Hepatocyte (in vitro differentiated cells): ENCODE results near the gene PCLO.

Experiments
- EZH2 ChIP-seq: fragments of 200-600 bp; sonication (generic); IDR thresholded peaks from 2 replicates; pipeline ENCODE4 v1.6.1; 2016; ENCODE audit warnings: antibody characterized with exemption, mild to moderate bottlenecking, borderline replicate concordance
- EZH2phosphoT487 ChIP-seq: fragments of 200-600 bp; sonication (generic); IDR thresholded peaks from one replicate; pipeline ENCODE4 v1.6.1; 2018; ENCODE audit warnings: antibody characterized with exemption, mild to moderate bottlenecking, low read depth, moderate library complexity; ENCODE audit not compliant: unreplicated experiment, severe bottlenecking
- TF ChIP-seq, protein P1 (sequence below): fragments of 200-600 bp; sonication (generic); IDR thresholded peaks from 2 replicates; pipeline ENCODE4 v1.5.1; 2016; ENCODE audit warnings: antibody characterized with exemption, mild to moderate bottlenecking; ENCODE audit not compliant: poor library complexity

- TF ChIP-seq, protein P1, sequence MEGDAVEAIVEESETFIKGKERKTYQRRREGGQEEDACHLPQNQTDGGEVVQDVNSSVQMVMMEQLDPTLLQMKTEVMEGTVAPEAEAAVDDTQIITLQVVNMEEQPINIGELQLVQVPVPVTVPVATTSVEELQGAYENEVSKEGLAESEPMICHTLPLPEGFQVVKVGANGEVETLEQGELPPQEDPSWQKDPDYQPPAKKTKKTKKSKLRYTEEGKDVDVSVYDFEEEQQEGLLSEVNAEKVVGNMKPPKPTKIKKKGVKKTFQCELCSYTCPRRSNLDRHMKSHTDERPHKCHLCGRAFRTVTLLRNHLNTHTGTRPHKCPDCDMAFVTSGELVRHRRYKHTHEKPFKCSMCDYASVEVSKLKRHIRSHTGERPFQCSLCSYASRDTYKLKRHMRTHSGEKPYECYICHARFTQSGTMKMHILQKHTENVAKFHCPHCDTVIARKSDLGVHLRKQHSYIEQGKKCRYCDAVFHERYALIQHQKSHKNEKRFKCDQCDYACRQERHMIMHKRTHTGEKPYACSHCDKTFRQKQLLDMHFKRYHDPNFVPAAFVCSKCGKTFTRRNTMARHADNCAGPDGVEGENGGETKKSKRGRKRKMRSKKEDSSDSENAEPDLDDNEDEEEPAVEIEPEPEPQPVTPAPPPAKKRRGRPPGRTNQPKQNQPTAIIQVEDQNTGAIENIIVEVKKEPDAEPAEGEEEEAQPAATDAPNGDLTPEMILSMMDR = no peak
- TF ChIP-seq EZH2 (no peak), EZH2phosphoT487 (no peak)
Observed at GRCh38 chr7:82821037-82821436, 341.6 kb downstream of the PCLO start.
